HG03565 (cell line): Measurements from ENCODE around the gene NFAT5.

Source experiments
- ATAC-seq: cut with Tn5 transposase; IDR thresholded peaks from one replicate; pipeline ENCODE4 v1.9.1; 2021; ENCODE audit warnings: mild to moderate bottlenecking, moderate library complexity; ENCODE audit not compliant: unreplicated experiment

Gene NFAT5

DNA sequence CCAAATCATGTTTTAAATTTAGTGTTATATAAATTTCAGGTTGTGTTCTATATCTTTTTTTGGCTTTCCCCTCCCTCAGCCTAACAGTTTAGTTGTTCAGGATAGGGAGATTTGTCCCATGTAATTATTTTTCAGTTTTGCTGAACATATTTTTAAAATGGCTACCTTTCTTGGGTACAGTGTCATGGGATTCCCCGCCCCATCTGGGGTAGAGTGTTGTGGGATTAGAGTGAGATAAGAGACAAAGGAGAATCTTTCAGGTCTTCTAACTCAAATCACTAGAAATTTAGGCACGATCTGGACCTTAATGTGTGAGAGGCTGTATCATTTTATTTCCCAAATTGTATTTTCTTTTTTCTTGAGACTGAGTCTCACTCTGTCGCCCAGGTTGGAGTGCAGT is 24.8 kb downstream of the NFAT5 start:
- ATAC-seq: no peak

DNA sequence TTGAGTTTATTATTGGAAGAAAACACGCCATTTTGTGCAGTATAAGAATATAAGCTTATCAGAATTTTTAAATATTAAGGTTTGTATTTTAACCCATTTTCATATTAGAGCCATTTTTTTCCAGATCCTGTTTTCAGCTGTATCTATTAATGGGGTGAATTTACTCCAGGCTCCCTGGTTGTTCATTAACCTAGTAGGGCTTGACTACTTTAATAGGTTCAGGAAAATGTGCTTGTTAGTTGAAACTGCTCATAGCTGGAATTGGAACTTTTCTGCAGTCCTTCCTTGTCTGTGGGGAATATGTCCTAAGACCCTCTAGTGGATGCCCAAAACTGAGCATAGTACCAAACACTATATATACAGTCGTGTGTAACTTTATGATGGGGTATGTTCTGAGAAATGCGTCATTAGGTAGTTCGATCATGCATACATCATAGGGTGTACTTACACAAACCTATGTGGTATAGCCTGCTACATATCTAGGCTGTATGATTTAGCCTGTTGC is 28.0 kb downstream of the NFAT5 start:
- ATAC-seq: no peak

DNA sequence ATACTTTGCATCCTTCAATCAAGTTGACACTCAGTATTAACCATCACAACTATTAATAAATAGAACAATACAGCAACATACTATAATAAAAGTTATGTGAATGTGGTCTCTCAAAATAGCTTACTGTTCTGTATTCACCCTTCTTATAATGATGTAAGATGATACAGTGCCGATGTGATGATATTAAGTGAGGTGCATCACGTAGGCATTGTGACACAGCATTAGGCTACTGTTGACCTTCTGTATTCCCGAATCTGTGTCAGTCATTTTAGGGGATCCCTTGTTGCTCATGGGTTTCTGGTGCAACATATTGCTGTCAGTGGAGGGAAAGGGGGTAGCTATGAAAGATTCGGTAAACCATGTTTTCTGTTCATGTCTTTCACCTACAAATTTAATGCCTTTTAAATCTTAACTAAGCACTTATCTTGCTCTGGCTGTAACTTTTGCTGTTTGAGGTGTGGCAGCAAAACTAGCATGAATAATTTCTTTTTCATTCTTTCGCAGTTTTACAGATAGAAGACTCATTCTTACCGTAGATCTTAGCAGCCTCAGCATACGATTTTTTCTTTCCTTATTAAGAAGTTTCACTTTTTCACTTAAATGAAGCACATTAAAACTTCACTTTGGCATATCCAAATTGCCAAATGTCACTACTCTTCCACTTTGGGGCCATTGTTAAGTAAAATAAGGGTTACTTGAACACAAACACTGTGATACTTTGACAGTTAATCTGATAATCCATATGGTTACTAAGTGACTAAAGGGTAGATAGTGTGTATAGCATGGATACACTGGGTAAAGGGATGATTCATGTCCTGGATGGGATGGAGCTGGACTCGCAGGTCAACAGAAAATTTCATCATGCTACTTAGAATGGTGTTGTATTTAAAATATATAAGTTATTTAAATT is 29.6 kb downstream of the NFAT5 start:
- ATAC-seq: no peak

DNA sequence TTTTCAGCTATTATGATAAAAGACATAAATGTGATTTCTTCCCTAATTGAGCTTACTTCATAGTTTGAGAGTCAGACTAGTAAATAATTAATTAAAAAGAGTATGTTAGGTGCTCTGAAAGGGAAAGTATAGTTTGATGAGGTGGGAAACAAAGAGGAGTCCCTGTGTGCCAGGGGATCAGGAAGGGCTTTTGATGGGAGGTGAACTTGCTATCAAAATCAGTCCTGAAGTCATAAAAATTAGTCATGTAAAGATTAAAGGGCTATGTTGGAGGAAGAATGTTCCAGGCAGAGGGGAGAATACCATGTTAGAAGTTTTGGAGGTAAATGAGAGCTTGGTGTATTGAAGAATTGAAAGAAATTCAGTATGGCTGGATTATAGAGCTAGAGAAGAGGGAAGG is 31.0 kb downstream of the NFAT5 start:
- no peak for ATAC-seq

DNA sequence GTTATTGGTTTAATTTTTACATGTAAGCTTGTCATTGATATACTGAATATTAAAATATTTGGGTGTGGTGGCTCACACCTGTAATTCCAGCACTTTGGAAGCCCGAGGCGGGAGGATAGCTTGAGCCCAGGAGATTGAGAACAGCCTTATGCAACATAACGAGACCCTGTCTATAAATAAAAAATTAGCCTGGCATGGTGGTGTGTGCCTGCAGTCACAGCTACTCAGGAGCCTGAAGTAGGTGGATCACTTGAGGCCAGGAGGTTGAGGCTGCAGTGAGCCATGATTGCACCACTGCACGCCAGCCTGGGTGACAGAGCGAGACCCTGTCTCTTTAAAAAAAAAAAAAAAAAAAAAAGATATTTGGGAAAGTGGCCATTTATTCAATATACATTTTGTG is 32.3 kb downstream of the NFAT5 start:
- ATAC-seq: no peak

DNA sequence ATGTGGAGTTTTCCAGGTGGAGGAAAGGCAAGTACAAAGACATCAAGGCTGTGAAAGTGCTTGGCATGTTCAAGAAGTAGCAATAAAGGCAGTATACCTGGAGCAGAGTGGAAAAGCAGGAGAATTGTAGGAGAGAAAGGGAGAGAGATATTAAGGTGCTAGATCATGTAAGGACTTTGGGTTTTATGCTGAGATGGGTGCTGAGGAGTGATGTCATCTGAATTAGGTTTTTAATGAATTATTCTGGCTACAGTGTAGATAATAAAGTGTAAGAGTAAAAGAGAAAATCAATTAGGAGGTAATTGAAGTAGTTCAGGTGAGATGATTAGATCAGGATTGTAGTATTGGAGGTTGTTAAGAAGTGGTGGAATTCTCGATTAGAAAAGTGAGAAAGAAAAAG is 34.0 kb downstream of the NFAT5 start:
- no peak for ATAC-seq

DNA sequence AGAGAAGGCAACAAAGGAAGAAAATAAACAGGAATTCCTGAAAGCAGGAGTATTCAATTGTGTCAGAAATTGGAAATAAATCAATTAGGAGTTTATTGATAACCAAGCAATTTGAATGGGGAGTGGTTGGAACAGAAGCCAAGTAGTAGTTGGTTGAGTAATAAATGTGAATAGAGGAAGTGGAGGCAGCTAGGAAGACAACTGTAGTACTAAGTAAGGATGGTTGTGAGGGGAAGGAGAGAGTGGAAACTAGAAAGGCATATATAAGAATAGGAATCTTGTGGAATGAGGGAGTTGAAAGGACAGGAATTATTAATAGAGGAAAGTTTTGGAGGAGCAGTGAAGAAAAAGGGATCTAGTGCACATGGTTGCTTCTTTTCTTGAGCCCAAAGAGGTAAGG is 34.4 kb downstream of the NFAT5 start:
- ATAC-seq: no peak

DNA sequence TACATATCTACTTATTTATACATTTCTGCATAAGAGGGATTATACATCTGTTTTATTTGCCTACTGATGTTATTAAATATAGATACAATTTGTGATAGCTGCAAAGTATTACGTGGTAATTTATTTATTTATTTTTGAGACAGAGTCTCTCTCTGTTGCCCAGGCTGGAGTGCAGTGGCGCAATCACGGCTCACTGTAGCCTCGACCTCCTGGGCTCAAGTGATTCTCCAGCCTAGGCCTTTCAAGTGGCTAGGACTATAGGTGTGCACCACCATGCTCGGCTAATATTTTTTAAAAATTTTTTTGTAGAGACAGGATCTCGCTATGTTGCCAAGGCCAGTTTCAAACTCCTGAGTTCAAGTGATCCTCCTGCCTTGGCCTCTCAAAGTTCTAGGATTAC is 35.5 kb downstream of the NFAT5 start:
- ATAC-seq: no peak

DNA sequence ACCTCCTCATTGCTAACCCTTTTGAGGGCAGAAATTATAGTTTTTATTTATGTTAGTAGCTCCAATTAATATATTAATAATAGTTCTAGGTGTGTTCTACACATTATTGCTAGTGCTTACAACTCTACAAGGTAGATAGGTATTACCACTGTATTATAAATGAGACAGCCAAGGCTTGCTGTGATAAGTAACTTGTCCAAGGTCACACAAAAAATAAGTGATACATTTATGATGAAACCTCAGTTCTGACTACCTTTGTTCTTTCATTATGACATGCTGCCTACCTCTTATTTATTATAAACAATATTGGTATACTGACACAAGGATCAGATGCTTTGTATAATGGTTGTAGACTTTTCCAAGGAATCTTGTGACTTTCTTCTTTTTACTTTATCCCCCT is 41.2 kb downstream of the NFAT5 start:
- ATAC-seq: no peak

DNA sequence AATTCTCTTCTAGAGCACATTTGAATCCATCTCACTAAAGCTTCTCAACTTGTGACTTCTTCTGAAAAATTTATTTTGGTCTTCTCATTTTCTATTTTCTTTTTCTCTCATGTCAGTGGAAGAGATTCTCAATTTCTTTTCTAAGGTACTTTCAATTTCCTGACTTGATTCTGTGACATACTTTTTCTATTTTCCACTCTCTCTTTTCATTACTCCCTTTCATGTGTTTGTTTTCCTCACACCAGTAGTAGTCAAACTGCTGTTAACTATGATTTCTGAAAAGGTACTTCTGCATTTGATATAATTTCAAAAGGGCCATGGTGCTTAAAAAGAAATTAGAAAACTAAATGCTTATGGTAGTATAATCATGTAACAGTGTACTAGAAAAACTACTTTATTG is 41.9 kb downstream of the NFAT5 start:
- ATAC-seq: no peak

DNA sequence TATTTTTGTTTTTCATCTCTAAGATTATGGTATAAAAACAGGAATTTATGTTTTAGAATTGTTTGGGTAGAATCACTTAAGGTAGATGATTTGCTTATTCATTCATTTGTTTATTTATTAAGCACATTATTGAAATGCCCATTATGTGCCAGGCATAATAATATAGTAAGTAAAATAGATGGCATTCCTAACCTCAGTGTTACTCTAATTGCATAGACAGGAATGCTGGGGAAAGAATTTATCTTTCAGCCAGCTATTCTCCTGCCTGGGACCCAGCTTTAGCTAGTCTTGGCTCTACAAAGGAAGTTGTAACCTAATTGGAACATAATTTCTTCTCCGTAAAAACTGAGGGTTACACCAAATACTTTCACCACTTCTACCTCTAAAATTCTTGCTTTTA is 44.6 kb downstream of the NFAT5 start:
- ATAC-seq: no peak

DNA sequence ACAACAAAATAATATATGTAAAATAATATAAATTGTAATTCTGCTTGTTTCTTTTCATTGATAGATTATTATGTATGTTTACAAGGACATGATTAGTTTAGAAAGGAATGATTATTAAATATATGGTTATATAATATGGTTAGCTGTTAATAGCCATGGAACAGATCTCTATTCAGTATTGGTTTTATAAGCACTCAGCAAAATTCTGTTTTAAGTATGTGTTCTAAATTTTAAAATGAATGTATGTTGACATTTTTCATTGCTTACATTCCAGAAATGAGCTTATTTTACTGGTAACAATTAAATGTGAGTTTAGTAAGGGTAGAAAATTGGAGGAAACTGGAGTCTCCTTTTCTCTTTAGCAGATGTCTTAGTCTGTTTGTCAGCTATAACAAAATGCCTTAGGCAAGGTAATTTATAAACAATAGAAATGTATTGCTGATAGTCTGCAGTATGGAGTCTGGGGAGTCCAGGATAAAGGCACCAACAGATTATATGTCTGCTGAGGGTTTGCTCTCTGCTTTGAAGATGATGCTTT is 45.4 kb downstream of the NFAT5 start:
- ATAC-seq: no peak

DNA sequence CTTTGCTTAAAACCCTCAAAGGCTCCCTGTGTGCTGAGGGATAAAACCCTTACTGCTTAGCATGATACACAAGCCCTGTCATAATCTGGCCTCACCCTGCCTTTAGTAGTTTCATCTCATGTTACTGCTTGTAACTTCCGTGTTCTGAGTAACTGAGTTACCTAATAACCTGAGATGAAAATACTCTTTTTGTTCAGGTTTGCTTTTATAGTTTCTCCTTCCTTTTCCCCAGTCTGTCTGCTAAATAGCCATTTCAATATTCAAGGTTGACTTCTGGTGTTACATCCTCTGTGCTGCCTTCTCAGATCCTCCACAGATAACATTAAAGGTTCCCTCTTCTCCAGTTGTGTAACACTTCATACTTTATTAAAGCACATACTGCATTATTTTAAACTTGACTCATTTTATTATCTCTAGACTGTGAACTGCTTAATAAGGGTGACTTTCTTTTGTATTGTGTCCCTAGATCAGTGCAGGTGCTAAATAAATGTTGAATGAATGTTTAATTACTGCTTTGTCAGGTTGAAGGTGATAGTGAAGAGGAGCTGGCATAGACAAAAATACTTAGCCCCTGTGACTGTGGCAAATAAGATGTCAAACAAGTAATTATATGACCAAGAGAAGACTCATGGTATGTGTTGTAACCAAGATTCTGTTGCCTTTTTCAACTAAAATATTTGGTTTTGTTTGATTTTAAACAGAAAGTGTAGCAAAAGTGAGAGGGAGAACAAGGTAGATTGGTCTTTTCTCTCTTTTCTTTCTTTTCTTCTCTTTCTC is 47.8 kb downstream of the NFAT5 start:
- ATAC-seq: no peak

DNA sequence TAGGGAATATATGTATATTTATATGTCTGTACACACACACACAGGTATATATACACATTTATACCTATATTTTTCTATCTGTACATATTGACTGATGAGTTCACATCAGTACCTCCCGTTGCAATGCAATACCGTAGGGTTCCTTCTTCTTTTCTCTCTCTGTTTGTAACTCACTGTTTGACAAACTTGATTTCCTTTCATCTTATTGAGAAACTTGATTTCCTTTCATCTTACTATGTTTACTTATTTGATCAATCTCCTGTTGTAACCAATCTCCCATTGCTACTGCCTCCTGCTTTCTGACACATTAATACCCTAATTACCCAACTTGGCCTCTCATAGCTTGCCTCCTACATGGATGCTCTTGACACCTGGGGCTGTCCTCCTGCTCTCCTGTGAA is 49.8 kb downstream of the NFAT5 start:
- ATAC-seq: no peak

DNA sequence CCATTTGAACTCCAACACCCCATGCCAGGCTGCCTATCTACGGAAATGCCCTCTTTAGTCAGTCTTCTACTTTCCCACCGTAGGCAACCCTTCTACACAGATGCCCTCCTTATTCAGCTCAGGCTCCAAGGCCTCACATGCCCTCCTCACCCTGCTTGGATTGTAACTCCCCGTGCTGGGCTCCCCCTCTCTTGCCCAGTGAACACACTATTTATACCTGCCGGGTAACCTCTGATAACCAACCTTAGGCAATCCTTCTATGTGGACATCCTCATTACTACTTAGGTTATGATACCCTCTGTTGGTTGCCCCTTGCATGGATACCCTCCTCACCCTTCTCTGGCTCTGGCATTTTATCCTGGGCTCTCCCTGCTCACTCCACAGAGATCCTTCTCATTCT is 50.3 kb downstream of the NFAT5 start:
- ATAC-seq: no peak

DNA sequence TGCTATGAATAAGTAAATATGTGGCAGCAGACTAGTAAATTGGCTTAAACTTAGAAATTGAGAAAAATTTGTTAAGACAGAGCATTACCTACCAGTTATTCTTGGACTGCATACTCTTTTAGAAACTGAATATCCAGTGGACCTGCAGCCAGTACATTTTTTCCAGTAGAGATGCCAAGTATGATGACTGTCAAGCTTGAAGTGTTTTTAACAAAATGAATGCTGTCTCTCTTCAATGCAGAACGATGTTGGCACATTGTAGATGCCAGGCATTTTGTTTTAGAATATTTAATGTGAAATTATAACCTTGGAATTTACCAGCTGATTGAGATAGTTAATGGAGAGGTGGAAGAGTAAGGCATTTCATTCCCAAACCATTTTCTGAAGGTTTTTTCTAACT is 52.5 kb downstream of the NFAT5 start:
- ATAC-seq: no peak

DNA sequence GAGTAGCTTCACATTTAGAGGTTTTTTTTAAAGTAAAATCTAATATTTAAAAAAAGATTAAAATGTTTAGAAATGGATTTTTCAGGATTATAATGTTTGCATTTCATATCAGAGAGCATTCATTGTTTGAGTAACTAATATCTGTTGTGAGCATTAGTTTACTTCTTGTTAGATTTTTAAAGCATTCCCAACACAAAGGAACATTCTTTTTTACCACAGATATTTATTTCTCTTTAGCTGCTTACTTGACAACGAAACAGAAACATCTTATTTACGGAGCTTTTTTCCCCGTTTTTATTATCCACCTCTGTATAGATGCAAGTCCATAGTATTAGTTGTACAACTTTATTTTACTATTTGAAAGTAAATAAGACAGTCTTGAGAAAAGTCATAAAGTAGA is 53.0 kb downstream of the NFAT5 start:
- no peak for ATAC-seq

DNA sequence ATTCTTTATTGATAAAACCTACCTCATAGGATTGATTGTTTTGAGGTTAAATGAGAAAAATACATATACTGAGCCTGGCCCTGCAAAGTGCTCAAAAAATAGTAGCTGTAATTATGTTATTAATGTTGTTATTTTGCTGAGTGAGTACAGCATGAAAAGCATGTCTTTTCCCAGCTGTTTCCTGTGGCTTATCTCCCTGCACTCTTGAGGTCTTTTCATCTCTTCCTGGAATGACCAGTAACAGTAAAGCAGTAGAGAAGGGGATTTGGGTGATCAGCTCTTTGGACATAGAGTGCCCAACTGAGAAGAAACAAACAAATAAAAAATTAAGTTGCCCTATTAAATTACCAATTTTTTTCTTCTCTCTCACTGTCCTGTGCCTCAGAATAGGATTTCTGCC is 53.7 kb downstream of the NFAT5 start:
- ATAC-seq: no peak

DNA sequence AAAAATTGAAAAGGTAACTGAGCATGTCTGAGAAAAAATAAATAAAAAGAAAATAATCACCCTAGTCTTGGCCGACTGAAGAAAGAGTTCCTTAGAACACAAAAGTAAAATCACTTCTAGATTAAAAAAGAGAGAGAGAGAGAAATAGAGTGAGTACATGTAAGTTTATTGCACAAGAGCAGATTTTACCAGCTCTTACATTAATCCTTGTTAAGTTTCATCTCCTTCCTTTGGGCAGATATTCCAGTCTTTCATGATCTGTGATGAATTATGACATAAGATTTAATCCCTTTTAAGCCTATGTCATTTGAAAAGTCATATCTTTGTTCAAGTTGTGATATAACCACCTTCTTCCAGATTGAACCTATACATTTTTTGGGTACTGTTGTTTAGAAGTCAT is 54.8 kb downstream of the NFAT5 start:
- no peak for ATAC-seq

DNA sequence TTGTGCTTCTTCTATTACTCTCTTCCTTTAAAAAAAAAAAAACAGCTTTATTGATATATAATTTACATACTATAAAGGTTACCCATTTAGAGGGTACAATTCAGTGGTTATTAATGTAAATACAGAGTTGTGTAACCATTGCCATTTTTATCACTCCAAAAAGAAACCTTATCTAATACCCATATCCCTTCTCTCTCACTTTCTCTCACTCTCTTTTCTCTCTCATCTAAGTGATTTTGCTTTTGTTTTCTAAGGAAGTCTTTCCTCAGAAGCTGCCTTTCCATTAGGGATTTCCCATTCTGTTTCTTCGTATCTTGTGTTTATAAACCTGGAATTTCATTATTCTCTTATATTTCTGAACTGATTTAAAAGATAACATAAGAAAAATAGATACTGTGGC is 55.5 kb downstream of the NFAT5 start:
- ATAC-seq: no peak

DNA sequence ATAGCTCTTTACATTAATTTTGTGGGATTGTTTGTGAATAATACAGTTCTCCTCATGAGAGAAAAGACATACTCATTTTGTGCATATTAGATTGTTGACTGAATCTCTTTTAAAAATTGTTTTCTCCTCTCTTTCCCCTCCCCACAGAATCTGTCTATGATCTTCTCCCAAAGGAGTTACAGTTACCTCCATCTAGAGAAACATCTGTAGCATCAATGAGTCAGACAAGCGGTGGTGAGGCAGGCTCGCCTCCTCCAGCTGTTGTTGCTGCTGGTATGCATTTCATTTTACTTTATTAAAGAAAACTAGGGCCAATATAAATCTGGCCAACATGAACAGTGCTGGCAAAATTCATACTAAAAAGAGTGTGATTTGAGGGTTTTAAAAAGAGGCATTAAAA is 60.5 kb downstream of the NFAT5 start:
- ATAC-seq: no peak

DNA sequence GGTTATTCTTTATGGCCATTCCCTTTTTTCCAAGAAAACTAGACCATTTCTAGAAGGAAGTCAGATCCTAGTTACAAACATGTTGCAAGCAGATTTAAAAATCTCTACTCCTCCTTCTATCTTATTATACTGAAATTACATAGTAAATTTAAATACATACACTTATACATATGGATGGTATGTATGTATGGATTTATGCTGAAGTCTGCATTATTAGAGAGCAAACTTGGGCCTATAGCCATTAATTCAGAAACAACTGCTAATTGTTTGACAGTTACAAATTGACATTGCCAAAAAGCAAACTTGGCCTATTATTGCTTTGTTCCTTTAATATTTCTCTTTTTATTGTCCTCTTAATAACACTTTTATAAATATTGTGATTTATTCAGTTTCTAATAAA is 67.1 kb downstream of the NFAT5 start:
- no peak for ATAC-seq
